Stomach (tissue), 9 donors: ENCODE measurements around the gene OSMR. TPM values are rescaled to one million over a fixed set of nuclear protein-coding genes. Genes with fewer than 3 reads are reported as not detected.

ENCODE experiments used
- DNase-seq, 2 donors: peaks; one replicate each; pipeline versions ENCODE4 v3.0.0 to v3.0.0-alpha.2; 2013 to 2019
- H3K27ac ChIP-seq, 5 donors: fragments of 200-600 bp in 4 of 5; sonication (generic) in 4 of 5; one replicate each; pipeline ENCODE4 v1.5.1; 2013 to 2019; ENCODE audit warnings: mild to moderate bottlenecking in 1 of 5, moderate library complexity in 1 of 5
- H3K27me3 ChIP-seq, 3 donors: fragments of 200-600 bp; sonication (generic); one replicate each; pipeline ENCODE4 v1.5.1; 2017 to 2019; ENCODE audit warnings: mixed run types in 1 of 3
- H3K36me3 ChIP-seq, 4 donors: fragments of 200-600 bp; sonication (generic); 1 replicate in 3 of 4; 2 replicates in 1 of 4; pipeline ENCODE4 v1.5.1; 2016 to 2019
- H3K4me1 ChIP-seq, 4 donors: fragments of 200-600 bp; sonication (generic); one replicate each; pipeline ENCODE4 v1.5.1; 2016 to 2019
- H3K4me3 ChIP-seq, 4 donors: fragments of 200-600 bp; sonication (generic) in 3 of 4; one replicate each; pipeline ENCODE4 v1.5.1; 2016 to 2019; ENCODE audit warnings: mild to moderate bottlenecking in 1 of 4
- H3K9me3 ChIP-seq, 4 donors: fragments of 200-600 bp; sonication (generic); one replicate each; pipeline ENCODE4 v1.5.1; 2016 to 2019
- EP300 ChIP-seq: sonication (generic); formaldehyde crosslinking; IDR thresholded peaks from one replicate; pipeline ENCODE4 v1.6.1; 2017; ENCODE audit warnings: antibody characterized with exemption
- POLR2A ChIP-seq, 4 donors: fragments of 450-650 bp; IDR thresholded peaks; one replicate each; pipeline ENCODE4 v1.6.1; 2016; ENCODE audit warnings: antibody characterized with exemption in 4 of 4, control low read depth in 2 of 4, mild to moderate bottlenecking in 1 of 4, moderate library complexity in 1 of 4
- POLR2AphosphoS5 ChIP-seq, 3 donors: sonication (generic); formaldehyde crosslinking; IDR thresholded peaks; one replicate each; pipeline ENCODE4 v1.6.1; 2016; ENCODE audit warnings: antibody characterized with exemption in 3 of 3
- WGBS, 5 donors: extraction: QIAGEN DNeasy Blood & Tissue Kit in 3 of 5; methylation state at CpG; one replicate each; pipeline versions ENCODE4 v1.1.5 to v1.1.7; 2013 to 2018; 5-methylcytosine and 5-hydroxymethylcytosine counted together
- intact Hi-C: fragments of 100-400 bp; cut with DNase I; formaldehyde crosslinking; loops from one replicate; pipeline ENCODE4 v1.15.1; 2023; ENCODE audit warnings: low total_unique reads
- polyA plus RNA-seq, 3 donors: library from polyadenylated mRNA; stranded (reverse); fragments of 200-250 nt; gene quantifications; one replicate each; pipeline ENCODE4 v1.2.3, GENCODE V29; 2013
- total RNA-seq, 5 donors: library from RNA; depleted of rRNA; stranded (reverse); fragments of >200 nt; gene quantifications; one replicate each; pipeline versions ENCODE4 v1.1.0 to v1.2.3, GENCODE V29; 2014 to 2016
- TF ChIP-seq, protein P1 (sequence below), 7 experiments: fragments of 450-650 bp in 4 of 7; fragments of 200-600 bp in 3 of 7; sonication (generic) in 3 of 7; IDR thresholded peaks; one replicate each; pipeline ENCODE4 v1.5.1; 2016 to 2019; ENCODE audit warnings: antibody characterized with exemption in 7 of 7, control low read depth in 2 of 7, mild to moderate bottlenecking in 1 of 7
- donor health status: healthy with polysubstance abuse.
- donor health status: Bipolar disorder and iron deficiency.
- donor health status: healthy.

The OSMR gene
- total and polyA plus RNA-seq, 8 donors, result 2.7 to 50.3 (median 11.9) TPM

DNA sequence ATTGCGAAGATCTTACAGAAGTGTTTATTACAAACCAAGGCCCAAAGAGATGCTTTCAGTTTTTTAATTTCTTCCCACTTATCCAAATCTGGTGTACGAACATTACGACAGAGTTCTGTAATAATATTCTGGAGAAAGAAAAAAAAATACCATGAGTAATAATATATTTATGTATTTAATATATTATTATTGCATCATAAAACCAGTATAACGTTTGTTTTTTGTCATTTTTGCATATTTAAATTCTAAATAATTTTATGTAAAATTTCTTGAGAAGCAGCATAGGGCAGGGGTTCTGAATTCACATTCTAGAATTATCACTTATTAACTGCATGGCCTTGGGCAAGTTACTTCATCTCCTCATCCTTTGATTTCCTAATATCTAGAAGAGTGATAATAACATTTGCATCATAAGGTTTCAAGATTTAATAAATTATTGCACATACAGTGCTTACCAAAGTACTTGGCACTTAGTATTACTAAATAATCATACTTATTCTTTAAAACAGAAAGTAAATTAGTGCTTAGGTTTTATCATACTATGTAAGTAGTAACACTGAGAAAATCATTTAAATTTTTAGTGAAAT lies 107.7 kb downstream of the OSMR start:
- H3K36me3 ChIP-seq, result peaks cover 22 to 100% (median 95%) of the 10 kb centered on the region in 4 donors
- WGBS, 5 donors, result 88 to 92% (median 91%) methylated on average over 4 of the region's 4 CpGs

DNA sequence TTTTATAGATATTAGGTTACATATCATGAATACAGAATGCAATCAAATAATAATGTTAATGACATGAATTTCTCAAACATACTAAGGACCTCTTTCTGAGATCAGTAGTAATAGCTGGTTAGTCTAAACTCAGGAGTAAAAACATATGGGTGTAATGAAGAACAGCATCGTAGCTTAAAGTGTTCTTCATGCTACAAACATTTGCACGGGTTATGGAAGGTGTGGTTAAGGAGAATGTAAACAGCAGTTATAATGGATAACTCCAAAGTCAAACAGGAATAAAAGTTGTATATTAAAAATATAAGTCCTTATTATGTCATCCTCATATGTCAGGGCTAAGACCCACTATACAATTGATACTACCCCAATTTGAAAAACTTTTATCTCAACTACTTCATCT lies 115.9 kb downstream of the OSMR start:
- intact Hi-C loops, result no loop called here
- Histone ChIP-seq H3K36me3 (peaks cover 27 to 94% (median 88%) of the 10 kb centered on the region in 4 donors), H3K4me3 (no peak overlapping the region), H3K27me3 (no peaks in the 10 kb centered on the region), H3K27ac (no peak overlapping the region), H3K9me3 (no peaks in the 10 kb centered on the region), H3K4me1 (no peaks in the 10 kb centered on the region)
- 51 to 69% (median 63%) methylated on average over 2 of the region's 2 CpGs for WGBS, 5 donors
- no peak for DNase-seq
- TF ChIP-seq POLR2A (IDR thresholded peaks at IDR 0.05) (no peak), EP300 (no peak), POLR2AphosphoS5 (IDR thresholded peaks at IDR 0.05) (no peak)
- TF ChIP-seq, protein P1, sequence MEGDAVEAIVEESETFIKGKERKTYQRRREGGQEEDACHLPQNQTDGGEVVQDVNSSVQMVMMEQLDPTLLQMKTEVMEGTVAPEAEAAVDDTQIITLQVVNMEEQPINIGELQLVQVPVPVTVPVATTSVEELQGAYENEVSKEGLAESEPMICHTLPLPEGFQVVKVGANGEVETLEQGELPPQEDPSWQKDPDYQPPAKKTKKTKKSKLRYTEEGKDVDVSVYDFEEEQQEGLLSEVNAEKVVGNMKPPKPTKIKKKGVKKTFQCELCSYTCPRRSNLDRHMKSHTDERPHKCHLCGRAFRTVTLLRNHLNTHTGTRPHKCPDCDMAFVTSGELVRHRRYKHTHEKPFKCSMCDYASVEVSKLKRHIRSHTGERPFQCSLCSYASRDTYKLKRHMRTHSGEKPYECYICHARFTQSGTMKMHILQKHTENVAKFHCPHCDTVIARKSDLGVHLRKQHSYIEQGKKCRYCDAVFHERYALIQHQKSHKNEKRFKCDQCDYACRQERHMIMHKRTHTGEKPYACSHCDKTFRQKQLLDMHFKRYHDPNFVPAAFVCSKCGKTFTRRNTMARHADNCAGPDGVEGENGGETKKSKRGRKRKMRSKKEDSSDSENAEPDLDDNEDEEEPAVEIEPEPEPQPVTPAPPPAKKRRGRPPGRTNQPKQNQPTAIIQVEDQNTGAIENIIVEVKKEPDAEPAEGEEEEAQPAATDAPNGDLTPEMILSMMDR (IDR thresholded peaks at IDR 0.05), result no peak

More for the DNA sequence above, 107.7 kb downstream of the OSMR start:
- Histone ChIP-seq H3K27ac (no peak overlapping the region), H3K27me3 (no peaks in the 10 kb centered on the region), H3K4me1 (no peaks in the 10 kb centered on the region), H3K4me3 (no peak overlapping the region), H3K9me3 (no peaks in the 10 kb centered on the region)
- intact Hi-C loops, result no loop called here
- no peak for DNase-seq
- TF ChIP-seq POLR2A (IDR thresholded peaks at IDR 0.05), result no peak
- TF ChIP-seq POLR2AphosphoS5 (IDR thresholded peaks at IDR 0.05), result no peak
- no peak for TF ChIP-seq EP300
- TF ChIP-seq, protein P1 (IDR thresholded peaks at IDR 0.05), result no peak

DNA sequence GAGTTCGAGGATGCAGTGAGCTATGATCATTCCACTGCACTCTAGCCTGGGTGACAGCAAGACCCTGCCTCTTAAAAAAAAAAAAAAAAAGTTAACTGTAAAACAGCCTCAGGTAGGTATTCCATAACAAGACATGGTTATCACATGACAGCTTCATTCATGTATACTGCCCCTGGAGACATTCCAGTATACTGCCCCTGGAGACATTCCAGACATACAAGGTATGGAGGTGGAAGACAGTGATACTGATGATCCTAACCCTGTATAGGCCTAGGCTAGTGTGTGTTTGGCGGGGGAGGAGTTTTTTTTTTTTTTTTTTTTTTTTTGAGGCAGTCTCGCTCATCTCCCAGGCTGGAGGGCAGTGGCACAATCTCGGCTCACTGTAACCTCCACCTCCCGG lies 122.9 kb downstream of the OSMR start:
- Histone ChIP-seq H3K27me3 (no peaks in the 10 kb centered on the region), H3K36me3 (peaks cover 10 to 74% (median 68%) of the 10 kb centered on the region in 4 donors), H3K4me1 (no peaks in the 10 kb centered on the region), H3K27ac (no peak overlapping the region), H3K4me3 (no peak overlapping the region), H3K9me3 (no peaks in the 10 kb centered on the region)
- WGBS, 5 donors, result 94 to 99% (median 97%) methylated on average over 5 of the region's 5 CpGs
- TF ChIP-seq POLR2A (IDR thresholded peaks at IDR 0.05) (no peak), POLR2AphosphoS5 (IDR thresholded peaks at IDR 0.05) (no peak), EP300 (no peak)
- TF ChIP-seq, protein P1 (IDR thresholded peaks at IDR 0.05), result no peak
- no peak for DNase-seq
- intact Hi-C loops, result no loop called here

DNA sequence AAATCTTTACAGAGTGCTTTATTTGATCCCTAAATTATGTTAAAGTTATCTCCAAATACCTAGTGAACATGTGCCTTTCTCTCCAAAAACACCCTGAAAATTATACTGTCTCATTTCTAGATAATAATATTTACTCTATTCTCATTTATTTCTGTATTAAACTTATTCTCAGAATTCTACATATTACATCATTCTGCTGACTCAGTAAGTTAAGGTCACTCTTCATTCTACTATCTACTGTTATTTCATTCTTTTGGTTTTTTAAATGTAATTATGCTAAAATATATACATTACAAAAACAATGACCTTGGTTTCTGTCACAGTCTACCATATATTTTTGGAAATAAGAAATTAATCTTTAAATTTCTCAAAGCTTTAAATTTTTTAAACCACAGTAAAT lies 132.2 kb downstream of the OSMR start:
- no peak overlapping the region for H3K4me3 ChIP-seq
- H3K36me3 ChIP-seq, result peaks cover 0 to 50% (median 37%) of the 10 kb centered on the region in 4 donors
- no peak for DNase-seq
- H3K27ac ChIP-seq, result no peak overlapping the region
- no peak for TF ChIP-seq POLR2AphosphoS5 (IDR thresholded peaks at IDR 0.05)
- H3K27me3 ChIP-seq, result no peaks in the 10 kb centered on the region
- no peaks in the 10 kb centered on the region for H3K9me3 ChIP-seq
- intact Hi-C loops, result no loop called here
- no peaks in the 10 kb centered on the region for H3K4me1 ChIP-seq

DNA sequence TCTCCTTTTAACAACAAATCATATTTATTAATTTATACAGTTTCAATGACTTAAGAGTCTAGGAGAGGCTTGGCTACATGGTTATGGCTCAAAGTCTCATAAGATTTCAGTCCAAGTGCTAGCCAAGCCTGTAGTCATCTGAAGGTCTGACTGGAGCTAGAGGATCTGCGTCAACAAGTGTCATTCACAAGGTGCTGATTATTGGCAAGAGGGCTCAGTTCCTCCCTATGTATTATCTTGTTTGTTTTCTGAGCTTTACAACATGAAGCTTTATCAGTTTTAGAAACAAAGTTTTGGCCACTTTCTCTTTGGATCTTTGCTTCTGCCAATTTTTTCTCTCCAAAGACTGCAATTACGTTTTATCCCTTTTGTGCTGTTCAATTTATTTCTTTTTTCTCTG lies 133.7 kb downstream of the OSMR start:
- TF ChIP-seq EP300 (no peak), POLR2A (IDR thresholded peaks at IDR 0.05) (no peak), POLR2AphosphoS5 (IDR thresholded peaks at IDR 0.05) (no peak)
- TF ChIP-seq, protein P1 (IDR thresholded peaks at IDR 0.05), result no peak
- H3K9me3 ChIP-seq, result no peaks in the 10 kb centered on the region
- H3K4me1 ChIP-seq, result no peaks in the 10 kb centered on the region
- no peak overlapping the region for H3K27ac ChIP-seq
- H3K36me3 ChIP-seq, result peaks cover 0 to 36% (median 28%) of the 10 kb centered on the region in 4 donors
- intact Hi-C loops, result no loop called here
- H3K27me3 ChIP-seq, result no peaks in the 10 kb centered on the region
- DNase-seq, result no peak
- H3K4me3 ChIP-seq, result no peak overlapping the region
- WGBS, 5 donors, result 71 to 85% (median 78%) methylated on average over 2 of the region's 2 CpGs
